Fibroblast of skin of right biceps (primary cell): ENCODE data around the gene KCTD13.
"Not testable (repeated sequence)": the region's sequence is repeated elsewhere in the genome, so short reads cannot be mapped to it uniquely, and the experiment has no call there.

ENCODE experiments used
- DNase-seq: peaks from one replicate; pipeline ENCODE4 v3.0.0-alpha.2; 2013

The KCTD13 gene

GRCh38 chr16:29925781-29926710, at the start of gene KCTD13:
KCTD13 (minus strand) TSS chr16:29926226; CDS start chr16:29926033, 193 bp downstream.
- peak; percentile 82 for DNase-seq

- DNase-seq = no peak
Observed at GRCh38 chr16:29975134-29975538, 49.1 kb upstream of the KCTD13 start.

- DNase-seq = no peak
Observed at GRCh38 chr16:29974291-29975133, 48.5 kb upstream of the KCTD13 start.

GRCh38 chr16:29973384-29974246, 47.6 kb upstream of the KCTD13 start, which contains the start of gene TAOK2:
TAOK2 (plus strand) TSS chr16:29973868; CDS start chr16:29977773, 3,905 bp downstream.
- peak; percentile 99 for DNase-seq

GRCh38 chr16:29972992-29973383, 47.0 kb upstream of the KCTD13 start:
- DNase-seq = no peak

GRCh38 chr16:29972500-29972899, 46.5 kb upstream of the KCTD13 start:
- no peak for DNase-seq

GRCh38 chr16:29971304-29971703, 45.3 kb upstream of the KCTD13 start:
- no peak for DNase-seq

- DNase-seq = no peak
Observed at GRCh38 chr16:29968205-29968604, 42.2 kb upstream of the KCTD13 start.

GRCh38 chr16:29963021-29963743, 37.2 kb upstream of the KCTD13 start:
- no peak for DNase-seq

- peak; percentile 9 for DNase-seq
Observed at GRCh38 chr16:29962344-29962994, 36.4 kb upstream of the KCTD13 start.

GRCh38 chr16:29961479-29962343, 35.7 kb upstream of the KCTD13 start, which contains the start of gene TMEM219:
TMEM219 (plus strand) TSS chr16:29962079; CDS start chr16:29963144, 1,065 bp downstream.
- DNase-seq = peak; percentile 90

- DNase-seq = no peak
Observed at GRCh38 chr16:29961127-29961478, 35.1 kb upstream of the KCTD13 start.

GRCh38 chr16:29959821-29960220, 33.8 kb upstream of the KCTD13 start:
- DNase-seq = not testable (repeated sequence)

GRCh38 chr16:29959293-29959692, 33.3 kb upstream of the KCTD13 start:
- no peak for DNase-seq

GRCh38 chr16:29958756-29959155, 32.7 kb upstream of the KCTD13 start:
- no peak for DNase-seq

GRCh38 chr16:29951625-29952365, 25.8 kb upstream of the KCTD13 start:
- DNase-seq = no peak

GRCh38 chr16:29950806-29951461, 24.9 kb upstream of the KCTD13 start:
- no peak for DNase-seq

GRCh38 chr16:29947897-29948296, 21.9 kb upstream of the KCTD13 start:
- DNase-seq = no peak
